KOPT-K1 (cell line): ENCODE data around the gene ABHD17A.
A peak's percentile ranks its signal among the peaks of the same experiment; 100 is the strongest.

Experiments
- H3K27ac ChIP-seq: fragments of 200-600 bp; sonication (generic); 2 replicates; pipeline ENCODE4 v1.5.1; 2016; ENCODE audit warnings: antibody characterized with exemption, mild to moderate bottlenecking, low read depth, low read length; ENCODE audit not compliant: poor library complexity, severe bottlenecking
- H3K36me3 ChIP-seq: fragments of 200-600 bp; sonication (generic); 2 replicates; pipeline ENCODE4 v1.5.1; 2017; ENCODE audit warnings: antibody characterized with exemption, mild to moderate bottlenecking, low read length, moderate library complexity; ENCODE audit not compliant: insufficient read depth
- H3K9me3 ChIP-seq: fragments of 200-600 bp; sonication (generic); 2 replicates; pipeline ENCODE4 v1.5.1; 2017; ENCODE audit warnings: antibody characterized with exemption, low read length, mild to moderate bottlenecking; ENCODE audit not compliant: insufficient read depth, poor library complexity, severe bottlenecking

Gene ABHD17A

GRCh38 chr19:1866693-1867348 is 18.5 kb downstream of the ABHD17A start:
- peaks cover 25% of the 10 kb centered on the region; the same call in 1 of the 2 replicates for H3K36me3 ChIP-seq
- no peak overlapping the region for H3K27ac ChIP-seq
- no peaks in the 10 kb centered on the region for H3K9me3 ChIP-seq

GRCh38 chr19:1865172-1866010 is 19.9 kb downstream of the ABHD17A start:
- Histone ChIP-seq H3K27ac (peak overlapping the region; percentile 90), H3K9me3 (no peaks in the 10 kb centered on the region), H3K36me3 (peaks cover 11% of the 10 kb centered on the region; the same call in 1 of the 2 replicates)

- peak overlapping the region; percentile 90 for H3K27ac ChIP-seq
- H3K36me3 ChIP-seq = peaks cover 8% of the 10 kb centered on the region; the same call in 1 of the 2 replicates
- no peaks in the 10 kb centered on the region for H3K9me3 ChIP-seq
These were observed 20.7 kb downstream of the ABHD17A start for GRCh38 chr19:1864480-1865171.

- Histone ChIP-seq H3K9me3 (no peaks in the 10 kb centered on the region), H3K27ac (peak overlapping the region; percentile 90), H3K36me3 (peaks cover 3% of the 10 kb centered on the region; the same call in 1 of the 2 replicates)
These were observed 21.4 kb downstream of the ABHD17A start for GRCh38 chr19:1863638-1864479.

GRCh38 chr19:1863328-1863637 is 22.0 kb downstream of the ABHD17A start, which contains the start of gene KLF16:
KLF16 (minus strand) TSS chr19:1863579; CDS start chr19:1863497, 82 bp downstream.
- Histone ChIP-seq H3K36me3 (no peaks in the 10 kb centered on the region; the same call in 1 of the 2 replicates), H3K9me3 (no peaks in the 10 kb centered on the region), H3K27ac (peak within 1 kb of the TSS; percentile 90)

GRCh38 chr19:1862424-1863327 is 22.6 kb downstream of the ABHD17A start:
- H3K27ac ChIP-seq = peak overlapping the region; percentile 66
- no peaks in the 10 kb centered on the region; the same call in 1 of the 2 replicates for H3K36me3 ChIP-seq
- H3K9me3 ChIP-seq = no peaks in the 10 kb centered on the region

- Histone ChIP-seq H3K27ac (peak overlapping the region; percentile 66), H3K9me3 (no peaks in the 10 kb centered on the region), H3K36me3 (no peaks in the 10 kb centered on the region; the same call in 1 of the 2 replicates)
These were observed 23.2 kb downstream of the ABHD17A start for GRCh38 chr19:1862068-1862423.

- Histone ChIP-seq H3K9me3 (no peaks in the 10 kb centered on the region), H3K36me3 (no peaks in the 10 kb centered on the region), H3K27ac (peak overlapping the region; percentile 66)
These were observed 23.7 kb downstream of the ABHD17A start for GRCh38 chr19:1861599-1862031.

GRCh38 chr19:1860821-1861598 is 24.3 kb downstream of the ABHD17A start:
- Histone ChIP-seq H3K36me3 (no peaks in the 10 kb centered on the region), H3K9me3 (no peaks in the 10 kb centered on the region), H3K27ac (no peak overlapping the region)

- no peak overlapping the region for H3K27ac ChIP-seq
- no peaks in the 10 kb centered on the region for H3K9me3 ChIP-seq
- H3K36me3 ChIP-seq = no peaks in the 10 kb centered on the region
These were observed 25.1 kb downstream of the ABHD17A start for GRCh38 chr19:1860042-1860775.

- Histone ChIP-seq H3K27ac (peak overlapping the region; percentile 89), H3K9me3 (no peaks in the 10 kb centered on the region), H3K36me3 (no peaks in the 10 kb centered on the region)
These were observed 25.9 kb downstream of the ABHD17A start for GRCh38 chr19:1859331-1859781.

GRCh38 chr19:1858412-1859081 is 26.7 kb downstream of the ABHD17A start:
- H3K27ac ChIP-seq = peak overlapping the region; percentile 89
- no peaks in the 10 kb centered on the region for H3K9me3 ChIP-seq
- H3K36me3 ChIP-seq = 0 out of 2 replicates have a peak, but pooled peaks cover 3% of the 10 kb centered on the region
